NCI-H69 (cell line): ENCODE results near the gene SPAG17.

ENCODE experiments used
- DNase-seq: peaks from one replicate; lab custom pipeline; 2025; lab: John Stamatoyannopoulos, UW

SPAG17 gene

GRCh38 chr1:118118873-118119463 is 66.1 kb downstream of the SPAG17 start:
- DNase-seq: peak; percentile 6

GRCh38 chr1:118118469-118118868 is 66.6 kb downstream of the SPAG17 start:
- no peak for DNase-seq

- DNase-seq: peak; percentile 43
Observed at GRCh38 chr1:118117521-118117920, 67.5 kb downstream of the SPAG17 start.

GRCh38 chr1:118116909-118117308 is 68.1 kb downstream of the SPAG17 start:
- peak; percentile 84 for DNase-seq

- DNase-seq: no peak
Observed at GRCh38 chr1:118116401-118116800, 68.6 kb downstream of the SPAG17 start.

- DNase-seq: no peak
Observed at GRCh38 chr1:118115567-118116295, 69.3 kb downstream of the SPAG17 start.

GRCh38 chr1:118113261-118113660 is 71.8 kb downstream of the SPAG17 start:
- DNase-seq: peak; percentile 31

- DNase-seq: peak; percentile 80
Observed at GRCh38 chr1:118110580-118110979, 74.4 kb downstream of the SPAG17 start.

GRCh38 chr1:118104951-118105350 is 80.1 kb downstream of the SPAG17 start:
- DNase-seq: no peak

- DNase-seq: no peak
Observed at GRCh38 chr1:118102445-118102844, 82.6 kb downstream of the SPAG17 start.

GRCh38 chr1:118101999-118102398 is 83.0 kb downstream of the SPAG17 start:
- DNase-seq: peak; percentile 48

GRCh38 chr1:118101515-118101844 is 83.5 kb downstream of the SPAG17 start:
- DNase-seq: peak; percentile 82

- DNase-seq: peak; percentile 95
Observed at GRCh38 chr1:118100686-118101514, 84.1 kb downstream of the SPAG17 start.

GRCh38 chr1:118099686-118100085 is 85.3 kb downstream of the SPAG17 start:
- peak; percentile 44 for DNase-seq

GRCh38 chr1:118097622-118098348 is 87.2 kb downstream of the SPAG17 start:
- no peak for DNase-seq

- DNase-seq: no peak
Observed at GRCh38 chr1:118093017-118093416, 92.0 kb downstream of the SPAG17 start.

GRCh38 chr1:118090130-118090529 is 94.9 kb downstream of the SPAG17 start:
- no peak for DNase-seq

GRCh38 chr1:118085365-118085764 is 99.7 kb downstream of the SPAG17 start:
- DNase-seq: no peak

GRCh38 chr1:118084400-118084799 is 100.6 kb downstream of the SPAG17 start:
- peak; percentile 89 for DNase-seq

- DNase-seq: no peak
Observed at GRCh38 chr1:118082984-118083383, 102.0 kb downstream of the SPAG17 start.

- no peak for DNase-seq
Observed at GRCh38 chr1:118081387-118081786, 103.6 kb downstream of the SPAG17 start.

- peak; percentile 74 for DNase-seq
Observed at GRCh38 chr1:118077331-118078045, 107.5 kb downstream of the SPAG17 start.
